ENCODE data around the gene CCDC30.
"Not testable (repeated sequence)": the region's sequence is repeated elsewhere in the genome, so short reads cannot be mapped to it uniquely, and the experiment has no call there.

The CCDC30 gene

GRCh38 chr1:42658877-42659337 lies 195.8 kb downstream of the CCDC30 start:
- DNase-seq = no peak

DNA sequence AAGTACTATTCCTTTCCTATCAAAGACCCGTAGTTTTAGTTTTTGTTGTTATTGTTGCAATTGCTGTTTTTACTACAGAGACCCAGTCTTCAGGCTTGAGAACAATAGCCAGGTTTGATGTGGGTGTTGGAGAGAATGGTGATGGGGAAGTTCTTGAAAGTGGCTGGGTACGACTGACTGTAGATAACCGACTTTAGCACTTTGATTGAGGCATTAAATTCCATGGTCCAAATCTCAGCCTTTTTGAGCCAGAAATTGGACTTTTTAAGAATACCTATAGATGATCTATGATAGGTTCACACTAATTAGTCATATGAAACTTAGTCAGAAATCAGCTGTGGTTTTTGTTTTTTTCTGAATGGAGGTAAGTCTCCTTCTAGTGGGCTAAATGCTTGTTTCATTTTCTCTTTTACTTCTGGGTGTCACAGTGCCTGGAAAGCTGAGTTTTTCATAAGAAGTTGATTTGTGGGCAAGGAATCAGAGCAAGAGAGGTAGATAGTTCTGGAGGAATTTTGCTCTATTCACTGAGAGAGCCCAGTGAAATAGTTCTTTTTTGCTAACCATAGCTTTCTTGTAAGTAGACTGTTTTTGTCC lies 197.9 kb downstream of the CCDC30 start:
- DNase-seq = no peak

- DNase-seq = no peak
Observed at GRCh38 chr1:42669936-42670335, 206.8 kb downstream of the CCDC30 start.

DNA sequence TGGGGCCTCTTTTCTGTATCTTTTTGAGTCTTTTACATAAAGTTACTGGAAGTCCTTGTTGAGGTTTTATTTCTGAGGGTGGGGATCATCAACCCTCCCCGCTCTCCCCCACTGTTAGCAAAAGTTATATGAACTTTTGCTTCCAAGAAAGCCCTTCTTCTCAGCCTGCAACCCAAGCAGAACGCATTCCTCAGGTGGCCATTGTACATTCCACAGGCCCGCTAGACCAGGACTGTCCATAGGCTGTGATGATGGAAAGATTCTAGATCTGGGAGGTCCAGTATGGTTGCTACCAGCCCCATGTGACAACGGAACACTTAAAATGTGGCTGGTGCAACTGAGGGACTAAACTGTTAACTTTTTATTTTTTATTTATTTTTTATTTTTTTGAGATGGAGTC lies 207.3 kb downstream of the CCDC30 start:
- no peak for DNase-seq

GRCh38 chr1:42674214-42674613 lies 211.1 kb downstream of the CCDC30 start:
- no peak for DNase-seq

- no peak for DNase-seq
Observed at GRCh38 chr1:42674682-42675081, 211.6 kb downstream of the CCDC30 start.

GRCh38 chr1:42675467-42675866 lies 212.4 kb downstream of the CCDC30 start:
- DNase-seq = no peak

- no peak for DNase-seq
Observed at GRCh38 chr1:42676534-42677087, 213.5 kb downstream of the CCDC30 start.

- DNase-seq = no peak
Observed at GRCh38 chr1:42679364-42679983, 216.4 kb downstream of the CCDC30 start.

GRCh38 chr1:42680055-42680454 lies 217.0 kb downstream of the CCDC30 start:
- no peak for DNase-seq

GRCh38 chr1:42680921-42681683 lies 218.0 kb downstream of the CCDC30 start:
- no peak for DNase-seq

DNA sequence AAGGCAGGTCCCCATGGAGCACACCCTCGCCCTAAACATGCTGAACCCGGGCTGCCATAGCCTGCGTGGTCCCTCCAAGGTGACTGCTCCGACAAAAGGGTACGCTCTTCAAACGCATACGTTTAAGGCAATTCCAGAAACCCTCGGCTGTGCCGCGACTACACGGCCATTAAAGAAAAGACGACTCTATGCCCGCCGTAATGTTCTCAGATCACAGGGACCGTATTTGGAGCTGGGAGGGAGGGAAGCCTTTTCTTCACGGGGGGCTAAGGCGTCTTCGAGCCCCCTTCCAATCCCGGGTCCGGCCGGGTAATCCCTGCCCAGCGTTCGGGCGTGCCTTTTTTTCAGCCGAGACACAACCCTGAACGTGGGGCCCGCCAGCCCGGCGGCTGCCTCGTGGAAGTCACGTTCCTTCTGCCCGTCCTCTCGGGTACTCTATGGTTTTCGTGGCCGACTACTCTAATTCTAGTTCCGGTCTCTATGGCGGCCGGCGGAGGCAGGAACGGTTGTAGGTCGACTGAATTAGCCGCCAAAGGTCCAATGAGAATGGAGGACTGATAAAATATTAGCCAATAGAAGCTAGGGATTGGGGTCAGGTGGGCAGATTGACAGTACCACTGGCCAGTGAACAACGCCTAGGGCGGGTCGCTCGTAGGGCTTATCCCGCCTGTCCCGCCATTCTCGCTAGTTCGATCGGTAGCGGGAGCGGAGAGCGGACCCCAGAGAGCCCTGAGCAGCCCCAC lies 218.8 kb downstream of the CCDC30 start, which contains the start of gene YBX1:
Gene YBX1 (plus strand): TSS at position 678 of the 743 bp plus-strand sequence. CDS start 148 bp downstream, outside the sequence.
- DNase-seq = peak; percentile 91

DNA sequence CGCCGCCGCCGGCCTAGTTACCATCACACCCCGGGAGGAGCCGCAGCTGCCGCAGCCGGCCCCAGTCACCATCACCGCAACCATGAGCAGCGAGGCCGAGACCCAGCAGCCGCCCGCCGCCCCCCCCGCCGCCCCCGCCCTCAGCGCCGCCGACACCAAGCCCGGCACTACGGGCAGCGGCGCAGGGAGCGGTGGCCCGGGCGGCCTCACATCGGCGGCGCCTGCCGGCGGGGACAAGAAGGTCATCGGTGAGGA lies 219.3 kb downstream of the CCDC30 start:
- not testable (repeated sequence) for DNase-seq

- peak; percentile 50 for DNase-seq
Observed at GRCh38 chr1:42682739-42683531, 219.8 kb downstream of the CCDC30 start.

- no peak for DNase-seq
Observed at GRCh38 chr1:42684139-42684538, 221.1 kb downstream of the CCDC30 start.

DNA sequence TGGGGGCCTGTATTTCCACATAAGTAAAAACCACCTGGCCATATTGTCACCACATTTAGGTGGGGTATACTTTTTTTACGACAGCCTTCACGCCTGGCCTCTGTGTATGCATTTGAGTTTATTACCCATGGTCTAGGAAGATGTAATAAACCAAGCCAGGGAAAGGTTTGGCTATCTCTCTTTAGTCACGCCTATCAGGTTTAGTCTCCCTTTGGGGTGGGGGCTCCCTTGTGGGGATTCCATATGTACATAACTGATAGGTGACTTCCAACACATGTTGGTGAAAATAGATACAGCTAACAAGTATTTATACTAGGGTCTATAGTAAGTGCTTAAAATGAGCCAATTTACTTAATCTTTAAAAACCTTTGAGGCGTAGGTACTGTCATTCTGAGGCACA lies 223.3 kb downstream of the CCDC30 start:
- no peak for DNase-seq

DNA sequence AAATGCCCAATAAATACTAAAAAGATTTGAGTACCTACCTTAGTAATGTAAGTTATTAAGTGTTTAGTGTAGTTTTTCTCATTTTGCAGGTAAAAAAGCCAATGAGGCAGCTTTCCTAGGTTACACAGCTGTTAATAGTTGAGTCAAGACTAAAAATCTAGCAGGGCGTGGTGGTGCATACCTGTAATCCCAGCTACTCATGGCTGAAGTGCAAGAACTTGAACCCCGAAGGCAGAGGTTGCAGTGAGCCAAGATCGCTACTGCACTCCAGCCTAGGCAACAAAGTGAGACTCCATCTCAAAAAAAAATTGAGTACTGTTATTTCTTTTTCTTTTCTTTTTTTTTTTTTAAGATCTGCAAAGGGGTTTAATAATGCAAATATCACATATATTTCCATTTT lies 226.8 kb downstream of the CCDC30 start:
- no peak for DNase-seq

DNA sequence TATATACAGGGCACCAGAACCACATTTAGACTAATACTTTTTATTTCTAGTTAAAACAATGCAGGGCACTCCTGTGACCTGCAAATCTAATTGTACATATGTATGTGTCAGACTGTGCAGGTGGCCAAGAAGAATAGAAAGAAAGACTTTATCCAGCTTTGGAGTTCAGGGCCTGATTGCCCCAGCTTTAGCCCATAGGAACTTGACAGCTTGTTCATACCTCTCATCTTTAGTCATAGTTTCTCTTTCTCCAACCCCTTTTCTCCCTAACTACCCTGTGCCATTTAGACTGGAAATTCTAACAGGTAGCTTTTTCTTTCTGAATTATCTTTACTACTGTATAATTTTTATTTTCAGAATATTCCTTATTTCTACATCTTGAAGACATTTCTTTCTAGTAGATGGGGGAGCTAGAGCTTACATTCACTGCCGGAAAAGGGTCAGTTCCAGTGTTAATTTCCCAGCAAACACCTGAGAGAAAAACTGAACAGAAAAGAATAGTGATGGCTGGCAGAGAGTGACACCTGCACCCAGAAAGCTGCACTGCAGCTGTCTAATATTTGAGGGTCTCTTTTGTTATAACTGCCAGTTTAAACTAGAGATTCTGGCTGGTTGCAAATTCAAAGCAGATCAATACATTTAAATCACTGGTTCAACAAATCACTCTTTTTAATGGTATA lies 227.5 kb downstream of the CCDC30 start:
- no peak for DNase-seq

- no peak for DNase-seq
Observed at GRCh38 chr1:42691157-42691498, 228.0 kb downstream of the CCDC30 start.

DNA sequence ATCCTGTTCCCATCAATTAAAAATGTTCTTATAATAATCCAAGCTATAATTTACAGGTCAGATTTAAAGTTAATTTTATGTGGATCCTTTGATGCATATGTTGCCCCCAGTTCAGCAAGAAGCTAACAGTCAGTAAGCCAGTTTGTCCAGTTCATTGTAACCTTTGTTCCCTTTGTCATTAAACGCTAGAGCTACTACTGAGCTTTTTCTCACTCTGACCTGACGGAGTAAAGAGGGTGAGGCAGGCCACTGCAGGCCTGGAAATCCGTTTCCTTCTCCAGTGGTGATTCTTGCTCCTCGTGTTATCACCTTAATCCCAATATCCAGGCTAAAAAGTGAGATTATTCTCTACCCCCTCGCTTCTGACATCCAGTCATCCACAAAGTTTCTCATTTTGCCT lies 229.4 kb downstream of the CCDC30 start:
- DNase-seq = no peak

- DNase-seq = no peak
Observed at GRCh38 chr1:42692911-42693310, 229.8 kb downstream of the CCDC30 start.
